ENCODE results near the gene HSD17B13. TPM values are rescaled to one million over a fixed set of nuclear protein-coding genes. Genes with fewer than 3 reads are reported as not detected.

HSD17B13 gene
- total and polyA plus RNA-seq, 2 of the 13 experiments (the other 11 are each of a cell fraction or from before 2014, with no cell fraction given): 0.04 to 0.15 TPM

DNA sequence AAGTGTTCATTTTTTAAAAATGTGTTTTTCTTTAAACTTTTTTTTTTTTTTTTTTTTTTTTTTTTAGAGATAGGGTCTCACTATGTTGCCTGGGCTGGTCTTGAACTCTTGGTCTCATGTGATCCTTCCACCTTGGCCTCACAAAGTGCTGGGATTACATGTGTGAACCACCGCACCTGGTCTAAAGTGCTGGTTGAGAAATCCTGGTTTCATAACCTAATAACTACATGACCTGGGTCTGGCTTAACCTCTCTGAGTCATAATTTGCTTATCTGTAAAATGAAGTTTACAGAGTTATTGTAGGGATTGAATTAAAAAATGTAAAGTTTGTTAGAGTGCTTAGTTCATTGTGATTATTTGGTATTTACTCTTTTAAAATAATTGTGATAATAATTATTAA lies 5.2 kb downstream of the HSD17B13 start:
- Histone ChIP-seq H2AFZ (ENCODE audit: low read length) (no peak overlapping the region), H3K36me3 (replicated peaks in 1 of 2; ENCODE audit: control insufficient read depth in 1 of 2, insufficient read depth in 2 of 2, low read length in 2 of 2) (no peaks in the 10 kb centered on the region), H3K27ac (ENCODE audit: extremely low read length, insufficient read depth, low read length) (no peak overlapping the region), H3K79me2 (ENCODE audit: insufficient read depth, low read length) (no peaks in the 10 kb centered on the region), H3K27me3 (ENCODE audit: control insufficient read depth in 1 of 2, insufficient read depth in 2 of 2, low read length in 2 of 2) (no peaks in the 10 kb centered on the region; a peak in 1 of 5 replicates), H4K20me1 (ENCODE audit: insufficient read depth, low read length) (no peaks in the 10 kb centered on the region), H3K4me2 (ENCODE audit: low read depth, low read length) (no peak overlapping the region), H3K9me3 (ENCODE audit: low read length) (no peaks in the 10 kb centered on the region), H3K4me3 (replicated peaks in 1 of 3; ENCODE audit: insufficient read depth in 1 of 3, low read depth in 2 of 3, low read length in 3 of 3) (no peak overlapping the region), H3K9ac (ENCODE audit: insufficient read depth, low read depth, low read length) (no peak overlapping the region), H3K4me1 (ENCODE audit: insufficient read depth, low read length) (no peaks in the 10 kb centered on the region)
- BruUV-seq (replicated peaks): no TSS peak
- ATAC-seq (peak; percentile 67), FAIRE-seq (no peak), DNase-seq (ENCODE audit: low spot score) (peak; percentile 63)
- in situ Hi-C loops (cut with HindIII; ENCODE audit: extremely low pct_ligation_motif_present, low pct_unique_long_range_greater_than_20kb) (no loop called here), intact Hi-C loops (cut with micrococcal nuclease; ENCODE audit: unreplicated experiment) (no loop called here)
- ChIA-PET POLR2A (no interaction called here), CTCF (ENCODE audit: low intra/inter-chr PET ratio, low total read pairs) (no interaction called here)
- 12% methylated on average over 1 of the region's 1 CpG for WGBS (ENCODE audit: low lambda C conversion rate)
- no peak for TF ChIP-seq TAF15 (IDR thresholded peaks at IDR 0.05; ENCODE audit: low read depth, low read length, poor library complexity, severe bottlenecking)
- no peak for TF ChIP-seq TOE1 (CRISPR knock-in tag; IDR thresholded peaks at IDR 0.05)
- TF ChIP-seq TARDBP (CRISPR knock-in tag; IDR thresholded peaks at IDR 0.05): no peak
- no peak for TF ChIP-seq ARHGAP35 (CRISPR knock-in tag; IDR thresholded peaks at IDR 0.05; ENCODE audit: borderline replicate concordance)
- no peak for TF ChIP-seq RBAK (CRISPR knock-in tag; IDR thresholded peaks at IDR 0.05)
- no peak for TF ChIP-seq ZNF207 (IDR thresholded peaks at IDR 0.05; ENCODE audit: borderline replicate concordance)
- TF ChIP-seq, protein P1, sequence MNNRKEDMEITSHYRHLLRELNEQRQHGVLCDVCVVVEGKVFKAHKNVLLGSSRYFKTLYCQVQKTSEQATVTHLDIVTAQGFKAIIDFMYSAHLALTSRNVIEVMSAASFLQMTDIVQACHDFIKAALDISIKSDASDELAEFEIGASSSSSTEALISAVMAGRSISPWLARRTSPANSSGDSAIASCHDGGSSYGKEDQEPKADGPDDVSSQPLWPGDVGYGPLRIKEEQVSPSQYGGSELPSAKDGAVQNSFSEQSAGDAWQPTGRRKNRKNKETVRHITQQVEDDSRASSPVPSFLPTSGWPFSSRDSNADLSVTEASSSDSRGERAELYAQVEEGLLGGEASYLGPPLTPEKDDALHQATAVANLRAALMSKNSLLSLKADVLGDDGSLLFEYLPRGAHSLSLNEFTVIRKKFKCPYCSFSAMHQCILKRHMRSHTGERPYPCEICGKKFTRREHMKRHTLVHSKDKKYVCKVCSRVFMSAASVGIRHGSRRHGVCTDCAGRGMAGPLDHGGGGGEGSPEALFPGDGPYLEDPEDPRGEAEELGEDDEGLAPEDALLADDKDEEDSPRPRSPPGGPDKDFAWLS (CRISPR knock-in tag; IDR thresholded peaks at IDR 0.05; ENCODE audit: borderline replicate concordance): no peak
- TF ChIP-seq JUNB (CRISPR knock-in tag; IDR thresholded peaks at IDR 0.05; ENCODE audit: borderline replicate concordance): no peak
- no peak for TF ChIP-seq DMAP1 (CRISPR knock-in tag; IDR thresholded peaks at IDR 0.05)
- TF ChIP-seq ZNF557 (CRISPR knock-in tag; IDR thresholded peaks at IDR 0.05): no peak
- TF ChIP-seq HMG20A (CRISPR knock-in tag; IDR thresholded peaks at IDR 0.05; ENCODE audit: borderline replicate concordance): no peak
- TF ChIP-seq RORA (CRISPR knock-in tag; IDR thresholded peaks at IDR 0.05): no peak
- TF ChIP-seq HOXA5 (CRISPR knock-in tag; IDR thresholded peaks at IDR 0.05): no peak
- no peak for TF ChIP-seq ZNF569 (CRISPR knock-in tag; IDR thresholded peaks at IDR 0.05; ENCODE audit: borderline replicate concordance)
- TF ChIP-seq, protein P2, sequence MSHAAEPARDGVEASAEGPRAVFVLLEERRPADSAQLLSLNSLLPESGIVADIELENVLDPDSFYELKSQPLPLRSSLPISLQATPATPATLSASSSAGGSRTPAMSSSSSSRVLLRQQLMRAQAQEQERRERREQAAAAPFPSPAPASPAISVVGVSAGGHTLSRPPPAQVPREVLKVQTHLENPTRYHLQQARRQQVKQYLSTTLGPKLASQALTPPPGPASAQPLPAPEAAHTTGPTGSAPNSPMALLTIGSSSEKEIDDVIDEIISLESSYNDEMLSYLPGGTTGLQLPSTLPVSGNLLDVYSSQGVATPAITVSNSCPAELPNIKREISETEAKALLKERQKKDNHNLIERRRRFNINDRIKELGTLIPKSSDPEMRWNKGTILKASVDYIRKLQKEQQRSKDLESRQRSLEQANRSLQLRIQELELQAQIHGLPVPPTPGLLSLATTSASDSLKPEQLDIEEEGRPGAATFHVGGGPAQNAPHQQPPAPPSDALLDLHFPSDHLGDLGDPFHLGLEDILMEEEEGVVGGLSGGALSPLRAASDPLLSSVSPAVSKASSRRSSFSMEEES (CRISPR knock-in tag; IDR thresholded peaks at IDR 0.05): 0 out of 2 replicates have a peak, but pooled peaks have one; percentile 38
- no peak for TF ChIP-seq ZNF446 (CRISPR knock-in tag; IDR thresholded peaks at IDR 0.05)
- no peak for TF ChIP-seq REL (CRISPR knock-in tag; conservative IDR thresholded peaks at IDR 0.05)
- TF ChIP-seq MTF1 (CRISPR knock-in tag; IDR thresholded peaks at IDR 0.05): no peak
- TF ChIP-seq ATAD3A (CRISPR knock-in tag; IDR thresholded peaks at IDR 0.05): no peak
- no peak for TF ChIP-seq TBX2 (CRISPR knock-in tag; IDR thresholded peaks at IDR 0.05; ENCODE audit: borderline replicate concordance)
- no peak for TF ChIP-seq ELF4 (CRISPR knock-in tag; IDR thresholded peaks at IDR 0.05; ENCODE audit: borderline replicate concordance)
- TF ChIP-seq, protein P3, sequence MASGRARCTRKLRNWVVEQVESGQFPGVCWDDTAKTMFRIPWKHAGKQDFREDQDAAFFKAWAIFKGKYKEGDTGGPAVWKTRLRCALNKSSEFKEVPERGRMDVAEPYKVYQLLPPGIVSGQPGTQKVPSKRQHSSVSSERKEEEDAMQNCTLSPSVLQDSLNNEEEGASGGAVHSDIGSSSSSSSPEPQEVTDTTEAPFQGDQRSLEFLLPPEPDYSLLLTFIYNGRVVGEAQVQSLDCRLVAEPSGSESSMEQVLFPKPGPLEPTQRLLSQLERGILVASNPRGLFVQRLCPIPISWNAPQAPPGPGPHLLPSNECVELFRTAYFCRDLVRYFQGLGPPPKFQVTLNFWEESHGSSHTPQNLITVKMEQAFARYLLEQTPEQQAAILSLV (CRISPR knock-in tag; IDR thresholded peaks at IDR 0.05; ENCODE audit: borderline replicate concordance): no peak
- no peak for TF ChIP-seq GTF2F1 (IDR thresholded peaks at IDR 0.05; ENCODE audit: low read length)
